ENCODE measurements around the gene UNC13B.

DNA sequence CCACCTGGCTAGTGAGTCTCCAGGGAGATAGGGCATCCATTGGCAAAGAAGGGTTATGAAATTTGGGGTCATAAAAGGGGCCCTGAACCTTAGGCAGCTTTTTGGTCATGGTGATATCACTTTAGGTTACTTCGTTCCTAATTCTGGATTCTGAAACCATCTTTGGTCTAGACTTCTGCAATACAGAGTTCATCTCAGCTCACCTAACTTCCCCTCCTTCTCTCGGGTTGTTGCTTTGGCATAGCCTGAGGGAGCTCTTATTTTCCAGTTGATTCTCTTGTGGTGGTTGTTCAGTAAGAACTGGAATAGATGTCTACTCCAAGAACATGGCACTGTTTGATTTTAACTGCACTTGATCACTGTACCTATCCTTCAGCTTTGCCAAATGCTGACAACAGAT lies 179.2 kb downstream of the UNC13B start:
- TF ChIP-seq, protein P1, sequence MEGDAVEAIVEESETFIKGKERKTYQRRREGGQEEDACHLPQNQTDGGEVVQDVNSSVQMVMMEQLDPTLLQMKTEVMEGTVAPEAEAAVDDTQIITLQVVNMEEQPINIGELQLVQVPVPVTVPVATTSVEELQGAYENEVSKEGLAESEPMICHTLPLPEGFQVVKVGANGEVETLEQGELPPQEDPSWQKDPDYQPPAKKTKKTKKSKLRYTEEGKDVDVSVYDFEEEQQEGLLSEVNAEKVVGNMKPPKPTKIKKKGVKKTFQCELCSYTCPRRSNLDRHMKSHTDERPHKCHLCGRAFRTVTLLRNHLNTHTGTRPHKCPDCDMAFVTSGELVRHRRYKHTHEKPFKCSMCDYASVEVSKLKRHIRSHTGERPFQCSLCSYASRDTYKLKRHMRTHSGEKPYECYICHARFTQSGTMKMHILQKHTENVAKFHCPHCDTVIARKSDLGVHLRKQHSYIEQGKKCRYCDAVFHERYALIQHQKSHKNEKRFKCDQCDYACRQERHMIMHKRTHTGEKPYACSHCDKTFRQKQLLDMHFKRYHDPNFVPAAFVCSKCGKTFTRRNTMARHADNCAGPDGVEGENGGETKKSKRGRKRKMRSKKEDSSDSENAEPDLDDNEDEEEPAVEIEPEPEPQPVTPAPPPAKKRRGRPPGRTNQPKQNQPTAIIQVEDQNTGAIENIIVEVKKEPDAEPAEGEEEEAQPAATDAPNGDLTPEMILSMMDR (IDR thresholded peaks at IDR 0.05; ENCODE audit: extremely low read depth in 1 of 2, insufficient read depth in 1 of 2, low read depth in 1 of 2, low read length in 2 of 2) = no peak
- TF ChIP-seq EZH2 (IDR thresholded peaks at IDR 0.05; ENCODE audit: borderline replicate concordance, low read depth, low read length, severe bottlenecking) = no peak
- TF ChIP-seq, protein P2, sequence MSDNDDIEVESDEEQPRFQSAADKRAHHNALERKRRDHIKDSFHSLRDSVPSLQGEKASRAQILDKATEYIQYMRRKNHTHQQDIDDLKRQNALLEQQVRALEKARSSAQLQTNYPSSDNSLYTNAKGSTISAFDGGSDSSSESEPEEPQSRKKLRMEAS (IDR thresholded peaks at IDR 0.05; ENCODE audit: insufficient read depth, insufficient read length) = no peak
- no peak for TF ChIP-seq POLR2A (IDR thresholded peaks at IDR 0.05; ENCODE audit: low read depth, low read length)
- TF ChIP-seq POLR2AphosphoS5 (IDR thresholded peaks at IDR 0.05; ENCODE audit: insufficient read depth, low read depth, low read length) = no peak

Data from endothelial cell of umbilical vein (primary cell).